ENCODE results near the gene INHBC.
"Not testable (repeated sequence)": the region's sequence is repeated elsewhere in the genome, so short reads cannot be mapped to it uniquely, and the experiment has no call there.

INHBC gene

DNA sequence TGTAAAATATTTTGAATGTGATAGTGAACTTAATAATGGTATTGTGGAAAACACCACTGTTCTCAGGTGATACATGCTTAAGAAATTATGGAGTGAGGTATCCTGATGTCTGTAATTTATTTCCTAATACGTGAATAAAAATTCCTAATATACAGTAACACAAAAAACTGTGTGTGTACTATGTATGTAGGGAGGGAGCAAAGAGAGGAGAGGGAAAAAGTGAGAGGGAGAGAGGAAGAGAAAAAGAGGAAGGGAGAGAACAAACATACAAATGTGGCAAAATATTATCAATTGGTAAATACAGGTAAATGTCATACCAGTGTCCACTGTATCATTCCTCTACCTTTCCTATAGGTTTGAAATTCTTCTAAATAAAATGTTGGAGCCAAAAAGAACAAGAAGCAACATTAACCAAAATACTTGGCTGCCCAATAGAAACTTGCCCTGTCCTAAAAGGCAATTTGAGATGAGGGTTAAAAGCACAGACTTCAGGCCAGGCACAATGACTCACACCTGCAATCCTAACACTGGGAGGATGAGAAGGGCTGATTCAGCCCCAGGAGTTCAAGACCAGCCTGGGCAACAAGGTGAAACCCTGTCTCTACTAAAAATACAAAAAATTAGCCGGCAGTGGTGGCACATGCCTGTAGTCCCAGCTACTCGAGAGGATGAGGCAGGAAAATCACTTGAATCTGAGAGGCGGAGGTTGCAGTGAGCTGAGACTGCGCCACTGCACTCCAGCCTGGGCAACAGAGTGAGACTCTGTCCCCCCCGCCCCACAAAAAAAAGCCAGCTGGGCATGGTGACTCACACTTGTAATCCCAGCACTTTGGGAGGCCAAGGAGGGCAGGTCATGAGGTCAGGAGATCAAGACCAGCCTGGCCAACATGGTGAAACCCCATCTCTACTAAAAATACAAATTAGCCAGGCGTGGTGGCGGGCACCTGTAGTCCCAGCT is 18.3 kb upstream of the INHBC start:
- no peak for TF ChIP-seq ZFX (IDR thresholded peaks at IDR 0.05; ENCODE audit: borderline replicate concordance)
- TF ChIP-seq, protein P1, sequence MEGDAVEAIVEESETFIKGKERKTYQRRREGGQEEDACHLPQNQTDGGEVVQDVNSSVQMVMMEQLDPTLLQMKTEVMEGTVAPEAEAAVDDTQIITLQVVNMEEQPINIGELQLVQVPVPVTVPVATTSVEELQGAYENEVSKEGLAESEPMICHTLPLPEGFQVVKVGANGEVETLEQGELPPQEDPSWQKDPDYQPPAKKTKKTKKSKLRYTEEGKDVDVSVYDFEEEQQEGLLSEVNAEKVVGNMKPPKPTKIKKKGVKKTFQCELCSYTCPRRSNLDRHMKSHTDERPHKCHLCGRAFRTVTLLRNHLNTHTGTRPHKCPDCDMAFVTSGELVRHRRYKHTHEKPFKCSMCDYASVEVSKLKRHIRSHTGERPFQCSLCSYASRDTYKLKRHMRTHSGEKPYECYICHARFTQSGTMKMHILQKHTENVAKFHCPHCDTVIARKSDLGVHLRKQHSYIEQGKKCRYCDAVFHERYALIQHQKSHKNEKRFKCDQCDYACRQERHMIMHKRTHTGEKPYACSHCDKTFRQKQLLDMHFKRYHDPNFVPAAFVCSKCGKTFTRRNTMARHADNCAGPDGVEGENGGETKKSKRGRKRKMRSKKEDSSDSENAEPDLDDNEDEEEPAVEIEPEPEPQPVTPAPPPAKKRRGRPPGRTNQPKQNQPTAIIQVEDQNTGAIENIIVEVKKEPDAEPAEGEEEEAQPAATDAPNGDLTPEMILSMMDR (IDR thresholded peaks at IDR 0.05), result no peak
- no peak overlapping the region for H3K27ac ChIP-seq

DNA sequence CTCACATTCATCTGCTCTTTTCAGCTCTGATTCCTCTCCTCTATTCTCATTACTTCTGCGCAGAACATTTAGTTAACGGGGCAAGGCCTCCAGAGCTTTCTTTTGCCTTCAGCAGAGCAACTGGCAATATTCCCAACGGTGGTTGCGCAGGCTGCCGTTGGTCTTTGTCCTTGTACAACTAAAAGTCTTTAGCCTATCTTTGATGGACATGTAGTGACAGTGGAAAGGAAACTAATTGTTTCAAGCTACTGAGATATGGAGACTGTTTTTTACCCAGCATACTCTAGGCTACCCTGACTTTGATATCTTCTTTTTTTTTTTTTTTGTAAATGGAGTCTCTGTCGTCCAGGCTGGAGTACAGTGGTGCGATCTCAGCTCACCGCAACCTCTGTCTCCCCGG is 16.3 kb upstream of the INHBC start:
- H3K27ac ChIP-seq, result peak overlapping the region; percentile 2; the same call in 1 of the 2 replicates
- TF ChIP-seq ZFX (IDR thresholded peaks at IDR 0.05; ENCODE audit: borderline replicate concordance), result no peak
- TF ChIP-seq, protein P1 (IDR thresholded peaks at IDR 0.05), result no peak

DNA sequence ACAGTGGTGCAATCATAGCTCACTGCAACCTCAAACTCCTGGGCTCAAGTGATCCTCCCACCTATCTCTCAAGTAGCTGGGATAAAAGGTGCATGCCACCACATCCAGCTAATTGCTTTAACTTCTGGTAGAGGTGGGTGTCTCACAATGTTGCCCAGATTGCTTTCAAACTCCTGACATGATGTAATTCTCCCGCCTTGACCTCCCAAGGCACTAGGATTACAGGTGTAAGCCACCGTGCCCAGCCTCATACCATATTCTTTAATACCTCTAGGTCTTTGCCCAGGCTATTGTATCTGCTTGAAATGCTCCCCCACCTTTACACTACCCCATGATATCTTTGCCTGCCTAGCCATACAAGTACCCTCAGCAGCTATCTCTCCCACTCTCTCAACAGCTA is 15.1 kb upstream of the INHBC start:
- H3K27ac ChIP-seq, result no peak overlapping the region
- TF ChIP-seq ZFX (IDR thresholded peaks at IDR 0.05; ENCODE audit: borderline replicate concordance), result no peak
- TF ChIP-seq, protein P1 (IDR thresholded peaks at IDR 0.05), result no peak

DNA sequence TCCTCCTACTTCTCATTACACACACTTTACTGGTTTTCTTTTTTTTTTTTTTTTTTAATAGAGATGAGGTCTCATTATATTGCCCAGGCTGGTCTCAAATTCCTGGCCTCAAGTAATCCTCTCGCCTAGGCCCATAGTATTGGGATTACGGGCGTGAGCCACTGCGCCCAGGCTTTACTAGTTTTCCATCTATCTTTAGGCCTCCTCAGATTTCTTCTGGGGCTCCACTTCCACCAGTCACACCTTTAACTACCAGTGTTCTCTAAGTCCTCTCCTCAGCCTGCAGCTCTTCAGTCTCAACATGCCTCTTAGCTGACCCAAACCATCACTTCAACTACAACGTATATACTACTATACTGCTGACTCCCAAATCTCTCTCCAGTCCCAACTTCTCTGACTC is 14.1 kb upstream of the INHBC start:
- no peak overlapping the region for H3K27ac ChIP-seq
- TF ChIP-seq, protein P1 (IDR thresholded peaks at IDR 0.05), result no peak
- TF ChIP-seq ZFX (IDR thresholded peaks at IDR 0.05; ENCODE audit: borderline replicate concordance), result no peak

DNA sequence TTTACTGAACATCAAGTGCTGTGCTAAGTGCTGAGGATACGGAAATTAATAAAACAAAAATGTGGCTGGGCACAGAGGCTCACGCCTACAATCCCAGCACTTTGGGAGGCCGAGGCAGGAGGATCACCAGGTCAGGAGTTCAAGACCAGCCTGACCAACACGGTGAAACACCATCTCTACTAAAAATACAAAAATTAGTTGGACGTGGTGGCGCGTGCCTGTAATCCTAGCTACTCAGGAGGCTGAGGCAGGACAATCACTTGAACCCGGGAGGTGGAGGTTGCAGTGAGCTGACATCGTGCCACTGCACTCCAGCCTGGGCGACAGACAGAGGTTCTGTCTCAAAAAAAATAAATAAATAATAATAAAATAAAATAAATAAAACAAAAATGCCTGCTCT is 7.6 kb upstream of the INHBC start:
- H3K27ac ChIP-seq, result not testable (repeated sequence)

DNA sequence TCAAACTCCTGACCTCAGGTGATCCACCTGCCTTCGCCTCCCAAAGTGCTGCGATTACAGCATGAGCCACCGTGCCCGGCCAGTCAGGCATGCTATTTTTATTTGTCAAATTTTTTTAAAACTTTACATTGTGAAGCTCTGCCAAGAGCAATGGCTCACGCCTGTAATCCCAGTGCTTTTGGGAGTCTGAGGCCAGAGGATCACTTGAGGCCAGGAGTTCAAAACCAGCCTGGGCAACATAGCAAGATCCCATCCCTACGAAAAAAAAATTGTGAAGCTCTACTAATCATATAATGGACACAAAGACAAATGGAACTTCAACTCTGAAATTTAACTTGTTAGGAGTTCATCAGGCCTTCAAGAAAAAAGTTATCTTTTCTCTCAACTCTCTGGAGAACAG is 5.6 kb upstream of the INHBC start:
- peak overlapping the region; percentile 93 for H3K27ac ChIP-seq
- TF ChIP-seq, protein P1 (IDR thresholded peaks at IDR 0.05), result no peak
- TF ChIP-seq ZFX (IDR thresholded peaks at IDR 0.05; ENCODE audit: borderline replicate concordance), result no peak

DNA sequence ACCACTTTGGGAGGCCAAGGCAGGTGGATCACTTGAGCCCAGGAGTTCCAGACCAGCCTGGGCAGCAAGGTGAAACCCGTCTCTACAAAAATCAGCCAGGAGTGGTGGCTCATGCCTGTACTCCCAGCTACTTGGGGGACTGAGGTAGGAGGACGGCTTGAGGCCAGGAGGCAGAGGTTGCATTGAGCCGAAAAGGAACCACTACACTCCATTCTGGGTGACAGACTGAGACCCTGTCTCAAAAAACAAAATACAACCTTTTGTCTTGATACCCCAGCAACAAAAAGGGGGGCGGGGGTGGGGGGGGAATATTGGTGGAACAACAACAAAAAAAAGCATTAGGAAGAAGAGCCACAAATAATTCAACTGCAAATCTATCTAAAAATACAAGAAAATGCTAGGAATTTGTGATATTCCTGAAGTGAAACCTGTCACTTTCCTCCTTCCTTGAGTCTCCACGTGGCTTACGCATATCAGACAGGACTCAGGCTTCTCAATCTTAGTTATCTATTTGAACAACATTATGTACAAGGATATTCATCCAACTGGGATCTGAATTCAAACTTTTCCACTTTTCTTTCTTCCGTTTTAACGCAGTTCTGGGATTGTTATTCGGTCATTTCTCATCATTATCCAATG is 5.0 kb upstream of the INHBC start:
- no peak for TF ChIP-seq ZFX (IDR thresholded peaks at IDR 0.05; ENCODE audit: borderline replicate concordance)
- TF ChIP-seq, protein P1 (IDR thresholded peaks at IDR 0.05), result no peak

More for the DNA sequence above, 5.0 kb upstream of the INHBC start:
- peak overlapping the region; percentile 93 for H3K27ac ChIP-seq

Measured in 22Rv1 (cell line).